Stimulated activated CD8-positive, alpha-beta memory T cell treated with anti-CD3 and anti-CD28 coated beads, Interleukin-12 subunit alpha, Interleukin-12 subunit beta, amount 100 ng/mL, for 24 hours (primary cell): Measurements from ENCODE around the gene SYCP1.
"Not testable (repeated sequence)": the region's sequence is repeated elsewhere in the genome, so short reads cannot be mapped to it uniquely, and the experiment has no call there.

ENCODE experiments used
- DNase-seq: peaks from one replicate; pipeline ENCODE4 v3.0.0-alpha.2; 2020; ENCODE audit errors: extremely low read depth

The SYCP1 gene, protein sequence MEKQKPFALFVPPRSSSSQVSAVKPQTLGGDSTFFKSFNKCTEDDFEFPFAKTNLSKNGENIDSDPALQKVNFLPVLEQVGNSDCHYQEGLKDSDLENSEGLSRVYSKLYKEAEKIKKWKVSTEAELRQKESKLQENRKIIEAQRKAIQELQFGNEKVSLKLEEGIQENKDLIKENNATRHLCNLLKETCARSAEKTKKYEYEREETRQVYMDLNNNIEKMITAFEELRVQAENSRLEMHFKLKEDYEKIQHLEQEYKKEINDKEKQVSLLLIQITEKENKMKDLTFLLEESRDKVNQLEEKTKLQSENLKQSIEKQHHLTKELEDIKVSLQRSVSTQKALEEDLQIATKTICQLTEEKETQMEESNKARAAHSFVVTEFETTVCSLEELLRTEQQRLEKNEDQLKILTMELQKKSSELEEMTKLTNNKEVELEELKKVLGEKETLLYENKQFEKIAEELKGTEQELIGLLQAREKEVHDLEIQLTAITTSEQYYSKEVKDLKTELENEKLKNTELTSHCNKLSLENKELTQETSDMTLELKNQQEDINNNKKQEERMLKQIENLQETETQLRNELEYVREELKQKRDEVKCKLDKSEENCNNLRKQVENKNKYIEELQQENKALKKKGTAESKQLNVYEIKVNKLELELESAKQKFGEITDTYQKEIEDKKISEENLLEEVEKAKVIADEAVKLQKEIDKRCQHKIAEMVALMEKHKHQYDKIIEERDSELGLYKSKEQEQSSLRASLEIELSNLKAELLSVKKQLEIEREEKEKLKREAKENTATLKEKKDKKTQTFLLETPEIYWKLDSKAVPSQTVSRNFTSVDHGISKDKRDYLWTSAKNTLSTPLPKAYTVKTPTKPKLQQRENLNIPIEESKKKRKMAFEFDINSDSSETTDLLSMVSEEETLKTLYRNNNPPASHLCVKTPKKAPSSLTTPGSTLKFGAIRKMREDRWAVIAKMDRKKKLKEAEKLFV

DNA sequence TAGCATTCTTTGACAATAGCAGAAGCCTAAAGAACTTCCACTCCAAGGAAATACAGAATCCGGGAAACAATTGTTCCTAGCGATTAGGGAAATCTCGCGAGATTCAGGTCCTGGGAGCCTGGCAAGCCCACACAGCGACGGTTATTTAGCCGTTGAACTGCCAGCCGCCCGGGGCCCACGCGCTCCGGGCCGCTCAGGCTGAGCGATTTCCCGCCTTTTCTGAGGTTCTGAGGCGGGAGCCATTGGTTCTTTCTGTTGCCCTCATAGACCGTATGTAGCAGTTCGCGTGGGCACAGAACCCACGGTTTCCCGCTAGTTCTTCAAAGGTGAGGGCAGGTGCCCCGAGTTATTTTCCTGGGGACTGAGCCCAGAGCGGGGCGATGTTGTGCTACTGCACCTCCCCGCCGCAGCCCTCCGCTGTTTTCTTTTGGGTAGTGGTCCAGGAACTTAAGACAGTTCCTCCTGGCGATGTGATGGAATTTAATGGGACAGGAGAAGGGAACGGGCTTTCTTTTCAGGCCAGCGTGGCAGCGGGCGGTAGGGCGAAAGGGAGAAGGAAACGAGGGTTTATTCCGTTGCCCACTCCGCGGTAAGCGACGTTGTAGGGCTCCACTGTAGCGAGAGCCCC lies at the start of gene SYCP1:
TSS of gene SYCP1 (plus strand) at position 171 of the 628 bp plus-strand sequence. CDS start 602 bp downstream, outside the sequence.
- no peak for DNase-seq

DNA sequence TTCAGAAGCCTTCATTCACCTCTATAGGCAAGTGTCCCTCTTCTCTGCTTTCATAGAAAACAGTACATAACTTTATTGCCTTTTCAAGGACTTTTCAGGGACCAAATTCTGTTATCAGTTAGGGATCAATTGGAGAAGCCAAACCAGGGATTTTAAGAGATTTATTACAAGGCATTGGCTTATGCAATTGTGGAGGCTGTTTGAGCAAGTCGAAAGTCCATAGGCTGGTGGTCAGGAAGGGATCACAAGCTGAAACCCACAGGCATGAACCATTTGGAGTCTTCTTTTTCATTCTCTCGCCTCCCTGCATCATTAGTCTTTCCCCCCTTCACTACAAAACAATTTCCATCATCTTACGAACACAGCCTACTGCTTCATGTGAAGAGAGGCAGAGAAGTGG lies 34.8 kb upstream of the SYCP1 start:
- no peak for DNase-seq

DNA sequence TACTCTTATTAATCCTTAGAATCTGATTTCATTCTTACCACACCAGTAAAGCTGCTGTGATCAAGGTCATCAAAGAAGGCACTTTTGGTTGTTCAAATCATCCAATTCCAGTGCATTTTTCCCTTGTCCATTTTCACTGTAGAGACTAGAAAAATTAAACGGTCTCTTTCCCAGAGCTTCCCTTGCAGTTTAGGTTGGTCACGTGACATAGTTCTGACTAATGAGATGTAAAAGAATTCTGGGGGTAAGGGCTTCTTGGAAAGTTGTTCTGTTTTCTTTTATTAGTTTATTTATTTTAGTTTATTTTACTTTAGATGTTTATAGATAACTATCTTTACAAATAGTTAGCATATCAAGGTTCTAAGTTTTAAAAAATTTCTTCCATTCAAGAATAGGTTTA lies 34.3 kb upstream of the SYCP1 start:
- DNase-seq, result no peak

DNA sequence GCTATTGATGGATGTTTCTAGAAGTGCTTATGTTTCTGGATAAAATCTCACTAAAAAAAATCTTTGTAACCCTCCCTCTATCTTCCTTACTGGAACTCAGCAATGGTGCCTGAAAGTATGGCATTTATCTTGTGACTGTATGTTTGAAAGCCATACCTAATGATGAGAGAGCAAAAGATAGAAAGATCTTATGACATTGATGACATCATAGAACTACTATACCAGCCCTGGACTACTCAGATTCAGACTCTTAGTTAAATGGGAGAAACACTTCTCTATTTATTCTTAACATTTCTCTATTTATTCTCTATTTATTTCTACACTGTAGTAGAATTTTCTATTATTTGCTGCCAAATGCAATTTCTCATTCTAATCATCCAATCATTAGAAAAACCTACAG lies 32.7 kb upstream of the SYCP1 start:
- no peak for DNase-seq

DNA sequence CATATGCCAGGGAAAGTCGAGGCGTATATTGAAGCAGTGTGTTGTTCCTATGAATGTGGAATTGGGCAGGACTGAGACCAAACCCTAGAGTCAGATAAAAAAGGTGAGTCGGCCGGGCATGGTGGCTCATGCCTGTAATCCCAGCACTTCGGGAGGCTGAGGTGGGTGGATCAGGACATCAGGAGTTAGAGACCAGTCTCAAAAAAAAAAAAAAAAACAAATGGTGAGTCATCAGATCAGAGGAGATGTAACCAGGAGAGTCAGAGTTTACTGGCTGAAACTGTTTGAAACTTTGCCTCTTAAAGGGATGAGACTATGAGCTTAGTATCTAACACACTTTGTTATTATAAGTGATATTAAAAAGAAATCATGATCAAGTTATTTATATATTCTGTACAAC lies 26.4 kb upstream of the SYCP1 start:
- no peak for DNase-seq

DNA sequence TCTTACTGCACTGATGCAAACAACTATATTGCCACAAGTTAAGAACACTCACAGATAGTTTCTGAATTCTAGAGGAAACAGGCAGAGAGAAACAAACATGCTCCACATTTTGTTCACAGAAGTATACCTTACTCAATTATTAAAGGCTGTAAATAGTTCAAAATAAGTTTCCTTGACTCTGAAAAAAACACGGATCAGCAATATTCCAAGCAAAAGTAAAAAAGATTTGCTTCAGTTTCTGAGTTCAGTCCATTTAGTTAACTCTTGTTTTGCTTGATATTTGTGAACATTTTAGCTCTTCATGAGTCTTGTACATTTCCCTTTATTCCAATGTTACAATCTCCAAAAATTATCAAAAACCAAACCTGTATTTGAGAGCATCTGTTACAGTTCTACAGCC lies 24.6 kb upstream of the SYCP1 start:
- not testable (repeated sequence) for DNase-seq

DNA sequence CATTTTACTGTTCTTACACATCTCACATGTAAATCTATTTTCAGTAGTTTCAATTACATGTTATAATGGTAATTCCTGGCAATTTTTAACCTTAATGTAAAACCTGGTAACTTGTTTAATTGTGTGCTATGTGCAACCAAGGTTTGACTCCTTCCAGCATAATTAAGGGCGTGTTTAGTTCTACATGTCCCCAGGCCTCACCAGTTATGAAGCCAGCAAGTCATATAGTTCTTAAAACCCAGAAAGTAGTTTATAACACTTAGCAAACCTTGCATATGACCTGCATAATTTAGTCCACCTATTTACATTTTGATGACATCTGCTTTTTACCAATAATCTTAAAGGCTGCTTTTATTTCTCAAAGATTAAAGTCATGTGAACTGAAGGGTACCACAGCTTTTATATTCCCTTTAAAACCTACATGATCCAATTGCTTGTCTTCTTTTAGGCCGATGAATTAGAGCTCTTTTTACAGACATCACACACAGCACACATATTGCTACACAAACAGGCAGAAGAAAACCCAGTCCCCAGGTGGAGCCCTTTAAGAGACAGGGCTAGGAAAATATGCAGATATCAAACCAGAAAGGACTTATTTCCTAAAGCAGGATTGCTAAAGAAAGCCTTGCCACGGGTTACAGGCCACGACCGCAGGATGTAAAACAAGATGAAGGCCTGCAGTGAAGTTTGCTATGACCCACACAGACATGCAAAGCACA lies 23.2 kb upstream of the SYCP1 start:
- DNase-seq, result no peak

DNA sequence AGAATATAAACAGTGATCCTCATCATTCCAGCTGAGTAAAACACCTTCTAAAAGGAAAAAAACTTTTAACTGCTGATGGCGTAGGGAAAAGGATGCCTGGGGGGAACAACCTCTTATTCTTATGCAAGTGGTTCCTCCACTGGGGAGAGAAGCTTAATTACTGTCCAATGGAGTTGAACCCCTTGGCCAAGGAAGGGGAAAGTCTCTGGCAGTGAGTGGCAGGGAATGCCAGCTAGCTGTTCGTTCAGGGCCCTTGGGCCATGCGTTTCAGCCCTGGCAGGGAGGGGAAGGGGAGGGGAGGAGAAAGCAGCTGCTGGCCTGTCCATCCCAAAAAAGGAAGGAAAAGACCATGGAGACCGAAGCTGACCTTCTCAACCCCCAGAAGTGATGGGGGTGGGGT lies 22.6 kb upstream of the SYCP1 start:
- no peak for DNase-seq

DNA sequence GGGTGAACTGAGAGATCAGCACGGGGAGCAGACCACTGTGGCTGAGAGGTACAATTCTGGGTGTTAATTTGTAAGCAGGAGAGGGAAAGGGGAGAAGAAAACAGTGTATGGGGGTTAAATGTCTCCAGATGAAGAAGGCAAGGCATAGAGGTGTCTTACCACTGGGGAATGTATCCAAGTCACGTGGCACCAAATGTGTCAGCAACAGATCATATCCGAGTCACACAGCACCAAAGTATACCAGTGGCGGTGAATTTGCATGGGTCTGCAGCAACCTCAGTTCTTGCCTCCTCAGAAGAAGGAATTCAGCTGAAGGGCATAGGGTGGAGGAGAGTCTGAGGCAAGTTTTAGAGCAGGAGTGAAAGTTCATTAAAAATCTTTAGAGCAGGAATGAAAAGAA lies 21.2 kb upstream of the SYCP1 start:
- no peak for DNase-seq

DNA sequence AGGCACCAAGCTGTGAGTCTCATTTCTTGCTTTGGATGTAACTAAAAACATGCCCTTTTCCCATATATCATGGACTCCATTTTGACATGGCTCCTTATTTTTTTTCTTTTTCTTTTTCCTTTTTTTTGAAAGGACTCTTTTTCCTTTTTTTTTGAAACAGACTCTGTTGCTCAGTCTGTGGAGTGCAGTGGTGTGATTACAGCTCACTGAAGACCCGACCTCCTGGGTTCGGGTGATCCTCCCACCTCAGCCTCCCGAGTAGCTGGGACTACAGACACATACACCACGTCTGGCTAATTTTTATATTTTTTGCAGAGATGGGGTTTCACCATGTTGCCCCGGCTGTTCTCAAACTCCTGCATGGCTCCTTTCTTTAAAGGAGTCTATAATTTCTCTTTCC lies 10.4 kb upstream of the SYCP1 start:
- DNase-seq, result no peak

DNA sequence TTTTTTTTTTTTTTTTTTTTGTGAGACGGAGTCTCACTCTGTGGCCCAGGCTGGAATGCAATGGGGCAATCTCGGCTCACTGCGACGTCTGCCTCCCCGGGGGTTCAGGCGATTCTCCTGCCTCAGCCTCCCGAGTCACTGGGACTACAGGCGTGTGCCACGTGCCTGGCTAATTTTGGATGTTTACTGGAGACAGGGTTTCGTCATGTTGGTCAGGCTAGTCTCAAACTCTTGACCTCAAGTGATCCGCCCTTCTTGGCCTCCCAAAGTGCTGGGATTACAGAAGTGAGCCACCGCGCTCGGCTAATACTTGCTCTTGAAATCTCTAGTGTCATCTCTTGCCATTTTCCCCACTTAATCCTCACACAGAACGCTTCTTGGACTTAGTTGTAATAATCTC lies 1.1 kb upstream of the SYCP1 start:
- DNase-seq, result no peak

DNA sequence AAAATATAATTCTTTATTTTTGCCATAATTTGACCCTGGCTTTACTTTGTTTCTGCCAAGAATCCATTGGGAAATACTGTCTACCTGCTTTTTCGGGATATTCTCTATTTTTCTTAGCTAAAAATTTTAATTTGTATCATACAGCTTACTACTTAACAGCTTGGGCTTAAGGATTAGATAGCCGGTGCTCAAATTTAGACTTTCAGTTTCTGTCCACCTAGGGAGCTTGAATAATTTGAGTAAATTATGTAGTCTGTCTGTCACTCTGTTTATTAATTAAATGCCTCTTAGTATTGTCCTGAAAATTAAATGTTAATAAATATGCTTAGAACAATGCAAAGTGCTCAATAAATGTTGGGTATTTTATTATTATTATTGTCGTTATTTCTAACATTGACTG lies 6.7 kb downstream of the SYCP1 start:
- DNase-seq, result no peak

DNA sequence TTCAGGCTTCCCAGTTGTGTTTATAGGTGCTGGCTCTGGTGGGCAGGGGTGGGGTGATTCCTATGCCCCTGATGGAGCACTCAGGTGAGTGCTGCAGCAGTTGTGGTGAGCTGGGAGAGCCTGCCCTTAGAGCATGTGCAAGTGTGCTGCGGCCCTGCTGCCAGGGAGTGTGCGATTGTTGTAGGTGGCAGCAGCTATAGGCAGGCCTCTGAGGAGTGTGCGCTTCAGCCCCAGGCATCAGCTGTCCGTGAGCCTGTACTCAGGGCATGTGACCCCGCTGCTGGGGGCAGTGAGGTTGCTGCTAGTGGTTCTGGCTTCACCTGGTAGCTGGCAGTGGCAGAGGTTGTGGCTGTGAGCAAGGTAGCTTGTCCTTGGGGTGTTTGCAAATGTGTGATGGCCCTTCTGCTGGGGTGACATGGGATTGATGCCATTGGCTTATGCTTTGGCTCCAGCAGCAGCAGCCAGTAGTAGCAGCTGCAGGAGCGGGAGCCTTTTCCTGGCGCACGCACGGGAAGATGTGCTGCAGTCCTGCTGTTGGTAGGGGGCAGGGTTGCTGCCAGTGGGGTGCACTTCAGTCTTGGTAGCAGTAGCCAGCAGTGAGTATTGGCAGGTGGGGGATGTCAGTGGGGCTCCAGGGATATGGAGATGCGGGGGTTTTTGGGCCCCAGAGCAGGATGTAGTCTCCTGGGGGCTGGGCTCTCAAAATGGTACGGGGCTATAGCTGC lies 37.7 kb downstream of the SYCP1 start:
- no peak for DNase-seq

DNA sequence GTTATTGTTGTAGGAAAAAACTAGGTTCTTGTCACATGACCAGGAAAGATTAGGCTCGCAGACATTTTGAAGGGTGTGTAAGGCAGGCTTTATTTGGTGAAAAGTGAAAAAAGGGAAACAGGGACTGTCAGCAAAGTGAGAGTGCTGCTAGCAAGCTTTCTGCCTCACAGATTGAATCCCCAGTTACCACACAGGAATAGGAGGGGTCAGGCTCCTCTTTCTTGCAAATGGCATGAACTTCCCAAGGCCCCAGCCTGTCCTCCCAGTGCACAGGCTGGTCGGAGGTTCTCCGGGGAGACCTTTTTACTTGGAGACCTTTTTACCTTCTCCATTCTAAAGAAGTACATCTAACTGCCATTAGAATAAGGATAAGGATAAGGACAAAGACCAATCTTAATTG lies 42.1 kb downstream of the SYCP1 start:
- no peak for DNase-seq

DNA sequence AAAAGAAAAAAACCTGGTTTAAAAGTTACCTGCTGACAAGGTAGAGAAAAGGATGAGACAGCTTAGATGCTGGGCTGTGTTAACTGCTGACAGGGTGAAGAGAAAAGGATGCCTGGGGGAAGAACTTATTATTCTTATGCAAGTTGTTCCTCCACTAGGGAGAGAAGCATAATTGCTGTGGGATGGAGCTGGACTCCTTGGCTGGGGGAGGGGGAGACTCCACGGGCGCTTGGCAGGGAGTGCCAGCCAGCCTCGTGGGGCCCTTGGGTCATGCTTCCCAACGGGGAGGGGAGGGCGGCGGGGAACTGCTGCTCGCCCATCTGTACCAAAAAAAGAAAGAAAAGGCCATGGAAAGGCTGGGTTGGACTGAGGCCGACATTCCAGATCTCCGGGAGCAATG lies 47.2 kb downstream of the SYCP1 start:
- no peak for DNase-seq

DNA sequence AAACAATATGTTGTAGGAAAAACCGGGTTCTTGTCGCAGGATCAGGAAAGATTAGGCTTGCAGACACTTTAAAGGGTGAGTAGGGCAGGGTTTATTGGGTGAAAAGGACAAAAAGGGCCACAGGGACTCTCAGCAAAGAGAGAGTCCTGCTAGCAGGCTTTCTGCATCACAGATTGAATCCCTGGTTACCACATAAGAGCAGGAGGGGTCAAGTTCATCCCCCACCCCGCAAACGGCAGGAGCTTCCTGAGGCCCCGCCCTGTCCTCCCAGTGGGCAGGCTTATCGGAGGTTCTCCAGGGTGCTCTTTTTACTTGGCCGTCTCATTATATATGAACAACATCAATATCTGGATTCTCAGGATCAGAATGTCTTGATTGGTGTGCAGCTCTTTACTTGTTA lies 47.7 kb downstream of the SYCP1 start:
- DNase-seq, result no peak

DNA sequence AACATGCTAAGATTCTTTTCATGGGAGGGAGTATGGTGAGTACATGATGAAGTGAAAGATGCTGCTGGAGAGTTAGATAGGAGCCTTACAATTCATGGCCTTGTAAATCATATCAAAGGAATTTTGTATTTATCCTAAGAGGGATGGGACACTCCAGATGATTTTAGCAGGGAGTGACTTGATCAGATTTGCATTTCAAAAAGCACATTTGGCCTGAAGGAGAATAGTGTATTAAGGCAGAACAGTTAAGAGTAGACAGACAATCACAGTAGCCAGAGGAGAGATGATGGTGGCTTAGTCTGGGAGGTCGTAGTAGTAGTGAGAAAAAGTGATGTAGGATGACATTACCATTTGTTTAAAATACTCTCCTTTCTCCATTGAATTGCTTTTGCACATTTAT lies 48.8 kb downstream of the SYCP1 start:
- no peak for DNase-seq

DNA sequence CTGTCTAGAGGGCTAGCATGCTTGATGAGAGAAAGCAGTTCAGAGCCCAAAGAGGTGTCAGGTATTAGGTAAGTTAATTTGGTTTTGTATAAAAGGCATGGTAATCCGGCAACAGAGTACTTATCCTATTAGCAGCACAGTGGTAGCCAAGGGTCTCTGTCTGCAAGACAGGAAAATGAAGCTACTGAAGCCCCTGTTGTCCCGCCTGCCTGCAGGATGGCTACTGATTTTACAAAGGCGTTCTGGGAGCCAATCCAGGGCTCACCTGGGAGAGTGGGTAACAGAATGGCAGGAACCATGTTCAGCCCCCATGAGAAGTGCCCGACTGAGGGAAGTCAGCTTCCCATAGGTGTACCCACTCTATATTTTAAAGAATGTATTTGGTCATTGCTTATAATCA lies 61.1 kb downstream of the SYCP1 start:
- DNase-seq, result not testable (repeated sequence)

DNA sequence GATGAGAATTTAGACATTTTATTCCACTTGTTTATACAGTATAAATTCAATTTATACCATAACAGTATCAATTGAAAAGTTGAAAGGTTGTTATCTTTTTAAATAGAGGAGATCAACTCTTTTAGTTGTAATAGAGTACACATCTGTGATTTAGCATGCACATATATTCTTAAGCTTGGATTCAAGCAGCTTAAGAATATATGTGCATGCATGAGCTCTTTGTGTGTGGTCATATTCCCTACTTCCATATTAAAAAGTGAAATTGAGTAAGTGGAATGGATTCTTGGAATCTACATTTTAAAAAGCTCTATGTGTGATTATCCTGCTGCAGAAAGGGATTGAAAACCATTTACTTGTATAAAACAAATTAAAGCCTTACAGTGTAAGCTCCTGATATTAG lies 71.9 kb downstream of the SYCP1 start:
- DNase-seq, result no peak

DNA sequence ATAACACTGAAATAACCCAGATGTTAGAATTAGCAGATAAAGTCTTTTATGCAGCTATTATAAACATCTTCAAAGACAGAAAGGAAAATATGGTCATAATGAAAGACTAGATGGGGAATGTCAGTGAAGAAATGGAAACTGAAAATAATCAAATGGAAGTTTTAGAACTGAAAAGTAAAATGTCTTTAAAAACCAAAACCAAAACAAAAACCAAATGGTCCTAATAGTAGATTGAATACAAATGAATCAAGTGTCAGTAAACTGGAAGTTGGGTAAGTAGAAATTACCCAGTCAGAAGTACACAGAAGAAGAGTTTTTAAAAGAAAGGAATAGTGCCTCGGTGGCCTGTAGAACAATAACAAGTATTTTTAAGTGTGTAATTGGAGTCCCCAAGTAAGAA lies 72.7 kb downstream of the SYCP1 start:
- no peak for DNase-seq

DNA sequence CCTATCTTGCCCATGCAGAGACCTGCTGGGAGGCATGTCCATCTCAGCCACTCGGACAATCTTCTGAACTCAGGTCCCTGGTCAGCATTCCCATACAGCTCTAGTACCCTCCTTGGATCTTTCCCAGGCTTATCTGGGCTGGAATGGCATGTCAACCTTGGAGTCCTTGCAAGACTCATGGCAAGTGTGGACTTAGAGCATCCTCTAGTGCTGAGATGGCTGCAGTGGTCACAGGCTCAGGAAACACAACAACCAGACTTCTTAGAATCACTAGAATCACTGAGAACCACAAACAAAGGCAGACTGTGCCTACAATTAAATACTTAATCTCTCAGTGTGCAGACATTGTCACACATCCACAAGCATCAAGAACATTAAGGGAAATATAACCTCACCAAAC lies 101.9 kb downstream of the SYCP1 start:
- DNase-seq, result no peak
